ENCODE measurements around the gene TNNT1.

TNNT1 gene

GRCh38 chr19:55141696-55142095 lies 7.3 kb downstream of the TNNT1 start:
- no peak for DNase-seq (ENCODE audit: low read depth in 2 of 2)

- no peak for DNase-seq (ENCODE audit: low read depth in 2 of 2)
Measured at GRCh38 chr19:55137915-55138314, 11.1 kb downstream of the TNNT1 start.

GRCh38 chr19:55136399-55137102 lies 12.5 kb downstream of the TNNT1 start:
- no peak for DNase-seq (ENCODE audit: low read depth in 2 of 2)

- no peak for DNase-seq (ENCODE audit: low read depth in 2 of 2)
Measured at GRCh38 chr19:55134736-55135135, 14.3 kb downstream of the TNNT1 start.

- no peak for DNase-seq (ENCODE audit: low read depth in 2 of 2)
Measured at GRCh38 chr19:55133639-55134444, 15.2 kb downstream of the TNNT1 start.

GRCh38 chr19:55132453-55133129 lies 16.4 kb downstream of the TNNT1 start:
- no peak for DNase-seq (ENCODE audit: low read depth in 2 of 2)

- no peak for DNase-seq (ENCODE audit: low read depth in 2 of 2)
Measured at GRCh38 chr19:55131421-55131820, 17.6 kb downstream of the TNNT1 start.

GRCh38 chr19:55119053-55119452 lies 30.0 kb downstream of the TNNT1 start:
- DNase-seq (ENCODE audit: low read depth in 2 of 2): no peak

- no peak for DNase-seq (ENCODE audit: low read depth in 2 of 2)
Measured at GRCh38 chr19:55118401-55118991, 30.5 kb downstream of the TNNT1 start.

GRCh38 chr19:55117663-55118391 lies 31.2 kb downstream of the TNNT1 start:
- peak; percentile 93 to 96 for DNase-seq (ENCODE audit: low read depth in 2 of 2)

GRCh38 chr19:55116859-55117662 lies 31.9 kb downstream of the TNNT1 start, which contains the start of gene PPP1R12C:
PPP1R12C (minus strand) TSS chr19:55117637; CDS start chr19:55117543, 94 bp downstream.
- DNase-seq (ENCODE audit: low read depth in 2 of 2): no peak

- peak in 1 of 2 donors; percentile 41 for DNase-seq (ENCODE audit: low read depth in 2 of 2)
Measured at GRCh38 chr19:55116232-55116858, 32.7 kb downstream of the TNNT1 start.

GRCh38 chr19:55115446-55116065 lies 33.5 kb downstream of the TNNT1 start:
- DNase-seq (ENCODE audit: low read depth in 2 of 2): peak in 1 of 2 donors; percentile 76

GRCh38 chr19:55114566-55115145 lies 34.4 kb downstream of the TNNT1 start:
- DNase-seq (ENCODE audit: low read depth in 2 of 2): no peak

- no peak for DNase-seq (ENCODE audit: low read depth in 2 of 2)
Measured at GRCh38 chr19:55113570-55114039, 35.4 kb downstream of the TNNT1 start.

GRCh38 chr19:55112777-55113569 lies 36.0 kb downstream of the TNNT1 start:
- no peak for DNase-seq (ENCODE audit: low read depth in 2 of 2)

GRCh38 chr19:55112246-55112776 lies 36.7 kb downstream of the TNNT1 start:
- no peak for DNase-seq (ENCODE audit: low read depth in 2 of 2)

- no peak for DNase-seq (ENCODE audit: low read depth in 2 of 2)
Measured at GRCh38 chr19:55111238-55111831, 37.7 kb downstream of the TNNT1 start.
